Measurements from ENCODE around the gene PIK3CB. TPM values are rescaled to one million over a fixed set of nuclear protein-coding genes. Genes with fewer than 3 reads are reported as not detected.
A peak's percentile ranks its signal among the peaks of the same experiment; 100 is the strongest.

Gene PIK3CB
- 10 to 100 TPM; 32.2 to 52.1 (median 41.5) TPM for total RNA-seq

DNA sequence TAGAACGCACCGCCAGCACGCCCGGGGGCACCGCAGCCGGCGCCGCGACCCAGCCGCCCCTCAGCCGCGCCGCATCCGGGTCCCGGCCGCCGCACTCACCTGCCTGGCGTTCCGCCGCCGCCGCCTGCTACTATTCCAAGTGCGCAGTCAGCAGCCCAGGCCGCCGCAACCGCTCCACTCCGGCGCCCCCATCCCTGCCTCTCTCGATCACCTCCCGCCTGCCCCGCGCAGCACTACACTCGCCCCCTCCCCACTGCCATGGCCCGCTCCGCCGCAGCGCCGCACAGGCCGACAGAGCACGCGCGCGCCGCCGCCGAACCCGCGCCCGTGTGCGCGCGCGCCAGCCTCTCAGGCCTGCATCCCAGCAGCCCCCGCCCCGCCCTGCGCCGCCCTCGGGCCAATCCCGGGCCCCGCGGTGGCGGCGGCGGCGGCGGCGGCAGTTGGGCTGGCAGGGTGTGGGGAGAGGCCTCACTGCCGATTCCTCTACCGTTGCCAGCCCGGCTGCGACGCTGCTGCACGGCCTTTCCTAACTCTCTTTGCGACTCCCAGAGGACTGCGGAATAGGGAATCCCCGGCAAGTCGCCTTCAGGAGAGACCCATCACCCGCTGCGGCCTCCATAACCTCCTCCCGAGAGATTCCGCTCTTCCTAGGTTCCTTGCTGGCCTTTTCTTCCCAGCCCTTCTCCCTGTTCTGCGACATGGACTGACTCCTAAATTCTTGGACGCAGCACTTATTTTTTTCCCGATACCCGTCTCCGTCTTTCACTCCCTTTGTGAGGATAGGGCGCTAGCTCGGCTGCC, at the start of gene PIK3CB:
PIK3CB (minus strand) TSS at position 333 of the 801 bp plus-strand sequence. CDS start 75,585 bp downstream, outside the sequence.
- peak within 1 kb of the TSS; percentile 72 to 94 (median 88) for H3K4me3 ChIP-seq
- DNase-seq = peak; percentile 79 to 94 (median 94)
- no peaks in the 10 kb centered on the region for H3K27me3 ChIP-seq
- peaks cover 0 to 15% (median 4%) of the 10 kb centered on the region in 4 donors for H3K4me1 ChIP-seq
- H3K27ac ChIP-seq = peak within 1 kb of the TSS; percentile 84 to 98 (median 94)
- peak; percentile 80 to 86 for TF ChIP-seq POLR2A (IDR thresholded peaks at IDR 0.05)
- TF ChIP-seq, protein P1, sequence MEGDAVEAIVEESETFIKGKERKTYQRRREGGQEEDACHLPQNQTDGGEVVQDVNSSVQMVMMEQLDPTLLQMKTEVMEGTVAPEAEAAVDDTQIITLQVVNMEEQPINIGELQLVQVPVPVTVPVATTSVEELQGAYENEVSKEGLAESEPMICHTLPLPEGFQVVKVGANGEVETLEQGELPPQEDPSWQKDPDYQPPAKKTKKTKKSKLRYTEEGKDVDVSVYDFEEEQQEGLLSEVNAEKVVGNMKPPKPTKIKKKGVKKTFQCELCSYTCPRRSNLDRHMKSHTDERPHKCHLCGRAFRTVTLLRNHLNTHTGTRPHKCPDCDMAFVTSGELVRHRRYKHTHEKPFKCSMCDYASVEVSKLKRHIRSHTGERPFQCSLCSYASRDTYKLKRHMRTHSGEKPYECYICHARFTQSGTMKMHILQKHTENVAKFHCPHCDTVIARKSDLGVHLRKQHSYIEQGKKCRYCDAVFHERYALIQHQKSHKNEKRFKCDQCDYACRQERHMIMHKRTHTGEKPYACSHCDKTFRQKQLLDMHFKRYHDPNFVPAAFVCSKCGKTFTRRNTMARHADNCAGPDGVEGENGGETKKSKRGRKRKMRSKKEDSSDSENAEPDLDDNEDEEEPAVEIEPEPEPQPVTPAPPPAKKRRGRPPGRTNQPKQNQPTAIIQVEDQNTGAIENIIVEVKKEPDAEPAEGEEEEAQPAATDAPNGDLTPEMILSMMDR (IDR thresholded peaks at IDR 0.05) = peak in 2 of 6 experiments; percentile 3 to 10
- H3K9me3 ChIP-seq = no peaks in the 10 kb centered on the region
- no peaks in the 10 kb centered on the region for H3K36me3 ChIP-seq

DNA sequence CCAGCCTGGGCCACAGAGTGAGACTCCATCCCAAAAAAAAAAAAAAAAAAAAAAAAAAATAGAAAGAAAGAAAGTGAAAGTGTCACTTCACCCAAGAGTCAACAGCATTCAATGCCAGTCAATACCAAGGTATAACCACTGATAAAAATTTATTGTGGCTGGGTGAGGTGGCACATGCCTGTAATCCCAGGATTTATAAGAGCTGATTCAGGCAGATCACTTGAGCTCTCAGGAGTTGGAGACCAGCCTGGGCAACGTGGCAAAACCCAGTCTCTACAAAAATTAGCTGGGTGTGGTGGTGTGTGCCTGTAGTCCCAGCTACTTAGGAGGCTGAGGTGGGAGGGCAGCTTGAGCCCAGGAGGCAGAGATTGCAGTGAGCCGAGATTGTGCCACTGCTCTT, 46.5 kb upstream of the PIK3CB start:
- Histone ChIP-seq H3K4me1 (no peaks in the 10 kb centered on the region), H3K36me3 (no peaks in the 10 kb centered on the region), H3K9me3 (no peaks in the 10 kb centered on the region), H3K27me3 (no peaks in the 10 kb centered on the region), H3K27ac (peak overlapping the region in 3 of 4 donors; percentile 10 to 76 (median 71)), H3K4me3 (no peak overlapping the region)
- TF ChIP-seq, protein P1 (IDR thresholded peaks at IDR 0.05) = peak in 1 of 6 experiments; percentile 3
- no peak for TF ChIP-seq POLR2A (IDR thresholded peaks at IDR 0.05)
- peak in 2 of 3 donors; percentile 53 to 61 for DNase-seq

DNA sequence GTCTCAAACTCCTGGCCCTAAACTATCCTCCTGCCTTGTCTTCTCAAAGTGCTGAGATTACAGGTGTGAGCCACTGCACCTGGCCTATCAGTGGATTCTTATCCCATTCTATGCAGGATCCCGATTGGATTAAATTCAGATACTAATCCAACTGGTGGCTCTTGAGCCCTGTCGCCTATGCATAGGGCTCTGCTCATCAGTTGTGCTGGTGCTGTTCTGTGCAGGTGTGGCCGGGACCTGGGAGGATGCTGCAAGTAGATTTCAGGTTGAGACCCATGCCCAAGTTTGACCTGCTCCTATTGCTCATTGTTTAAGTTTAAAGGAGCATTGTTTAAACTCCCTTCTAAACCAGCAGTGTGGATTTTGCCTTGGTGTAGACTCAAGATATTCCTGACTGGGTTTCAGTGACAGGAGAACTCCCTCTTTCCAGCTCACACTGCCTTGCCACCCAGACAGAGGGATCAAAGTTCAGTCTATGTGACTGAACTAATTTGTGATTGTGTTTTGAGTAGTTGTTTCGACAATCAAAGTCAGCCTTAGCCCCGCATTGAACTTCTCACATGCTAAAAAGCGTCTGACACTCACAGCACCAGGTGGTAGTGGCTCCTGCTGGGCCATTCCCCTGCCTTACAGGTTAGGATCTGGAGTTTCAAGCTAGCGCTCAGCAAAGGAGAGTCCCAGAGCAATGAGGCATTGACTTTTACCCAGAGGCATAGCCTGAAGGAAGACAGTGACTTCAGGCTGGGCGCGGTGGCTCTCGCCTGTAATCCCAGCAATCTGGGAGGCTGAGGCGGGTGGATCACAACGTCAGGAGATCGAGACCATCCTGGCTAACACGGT, 45.0 kb upstream of the PIK3CB start:
- Histone ChIP-seq H3K4me1 (no peaks in the 10 kb centered on the region), H3K27me3 (no peaks in the 10 kb centered on the region), H3K4me3 (no peak overlapping the region), H3K9me3 (no peaks in the 10 kb centered on the region), H3K36me3 (no peaks in the 10 kb centered on the region), H3K27ac (peak overlapping the region in 2 of 4 donors; percentile 58 to 82)
- no peak for TF ChIP-seq POLR2A (IDR thresholded peaks at IDR 0.05)
- TF ChIP-seq, protein P1 (IDR thresholded peaks at IDR 0.05) = no peak
- peak in 1 of 3 donors; percentile 50 for DNase-seq

DNA sequence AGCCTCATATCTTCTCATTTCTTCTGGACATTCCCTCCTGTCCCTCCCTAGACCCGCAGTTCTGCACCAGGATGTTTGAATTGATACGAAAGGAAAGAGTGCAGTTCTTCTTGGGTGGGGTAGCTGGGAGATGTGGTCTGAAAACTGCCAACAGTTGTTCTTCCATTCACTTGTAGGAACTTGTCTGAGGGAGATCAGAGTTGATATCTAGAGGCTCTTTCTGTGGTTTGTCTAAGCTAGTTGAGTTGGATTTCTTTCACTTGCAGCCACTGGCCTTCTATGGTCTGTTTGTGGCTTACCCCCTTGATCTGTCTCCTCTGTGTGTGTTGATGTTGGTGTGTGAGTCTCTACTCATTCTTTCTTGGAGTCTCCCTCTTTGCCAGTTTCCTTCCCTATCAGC, 42.5 kb upstream of the PIK3CB start:
- Histone ChIP-seq H3K4me3 (no peak overlapping the region), H3K27ac (no peak overlapping the region), H3K27me3 (no peaks in the 10 kb centered on the region), H3K36me3 (no peaks in the 10 kb centered on the region), H3K9me3 (no peaks in the 10 kb centered on the region), H3K4me1 (no peaks in the 10 kb centered on the region)
- TF ChIP-seq, protein P1 (IDR thresholded peaks at IDR 0.05) = no peak
- TF ChIP-seq POLR2A (IDR thresholded peaks at IDR 0.05) = no peak
- DNase-seq = no peak

DNA sequence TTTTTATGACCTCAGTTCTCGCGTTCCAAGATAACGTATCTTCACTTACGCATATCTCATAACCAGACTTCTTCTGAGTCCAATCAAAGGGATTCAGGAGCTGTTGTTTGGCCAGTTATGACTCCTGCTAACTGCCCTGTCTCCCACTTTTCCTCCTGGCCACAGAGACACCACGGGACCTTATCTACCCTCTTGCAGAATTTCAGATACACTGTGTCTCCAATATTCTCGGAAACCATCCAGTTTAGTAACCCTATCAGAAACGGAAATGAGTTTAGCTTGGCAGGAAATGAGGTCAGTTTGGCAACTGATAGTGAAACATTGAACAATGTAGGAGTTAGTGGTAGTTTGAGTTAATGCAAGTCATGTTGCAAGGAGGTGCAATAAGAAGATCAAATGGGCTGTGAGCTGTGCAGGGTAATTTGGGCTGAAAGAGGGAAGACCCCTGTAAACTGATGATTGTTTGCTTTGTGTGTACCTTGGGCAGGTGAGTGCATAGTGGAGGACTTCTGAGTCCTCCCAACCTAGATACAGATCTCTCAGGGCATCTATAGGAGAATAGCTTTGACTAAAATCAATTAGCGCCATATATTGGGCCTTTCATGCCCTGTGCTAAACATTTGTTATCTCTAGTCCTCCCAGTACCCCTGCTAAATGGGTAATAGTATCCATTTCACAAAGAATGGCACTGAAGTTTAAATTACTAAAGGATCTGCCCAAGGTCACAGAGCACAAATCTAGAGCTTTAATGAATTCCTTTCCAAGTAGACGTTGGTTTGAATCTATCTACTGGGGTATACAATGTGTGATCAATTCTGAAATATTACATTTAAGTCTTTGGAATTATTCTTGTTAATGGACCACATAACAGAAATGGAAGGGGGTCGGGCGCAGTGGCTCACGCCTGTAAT, 41.3 kb upstream of the PIK3CB start:
- Histone ChIP-seq H3K4me3 (no peak overlapping the region), H3K36me3 (no peaks in the 10 kb centered on the region), H3K4me1 (no peaks in the 10 kb centered on the region), H3K27me3 (no peaks in the 10 kb centered on the region), H3K9me3 (no peaks in the 10 kb centered on the region), H3K27ac (no peak overlapping the region)
- DNase-seq = no peak
- TF ChIP-seq, protein P1 (IDR thresholded peaks at IDR 0.05) = no peak
- TF ChIP-seq POLR2A (IDR thresholded peaks at IDR 0.05) = no peak

All from Peyer's patch (tissue), 4 donors.